IPS-15b (cell line): ENCODE data around the gene PFKFB3.
"Not testable (repeated sequence)": the region's sequence is repeated elsewhere in the genome, so short reads cannot be mapped to it uniquely, and the experiment has no call there.

Experiments used
- H3K27me3 ChIP-seq: one replicate; pipeline ENCODE4 v1.6.1; 2013; ENCODE audit warnings: low read length; ENCODE audit not compliant: control insufficient read depth, insufficient read depth
- H3K36me3 ChIP-seq: one replicate; pipeline ENCODE4 v1.6.1; 2013; ENCODE audit warnings: low read length; ENCODE audit not compliant: control insufficient read depth, insufficient read depth
- H3K4me1 ChIP-seq: one replicate; pipeline ENCODE4 v1.6.1; 2013; ENCODE audit warnings: mild to moderate bottlenecking, low read length; ENCODE audit not compliant: control insufficient read depth, insufficient read depth
- H3K4me3 ChIP-seq: one replicate; pipeline ENCODE4 v1.5.1; 2013; ENCODE audit warnings: low read depth, low read length
- H3K9ac ChIP-seq: one replicate; pipeline ENCODE4 v1.6.1; 2013; ENCODE audit warnings: low read depth, mild to moderate bottlenecking, low read length
- H3K9me3 ChIP-seq: one replicate; pipeline ENCODE4 v1.6.1; 2013; ENCODE audit warnings: mild to moderate bottlenecking, low read length; ENCODE audit not compliant: control insufficient read depth, insufficient read depth

Gene PFKFB3

DNA sequence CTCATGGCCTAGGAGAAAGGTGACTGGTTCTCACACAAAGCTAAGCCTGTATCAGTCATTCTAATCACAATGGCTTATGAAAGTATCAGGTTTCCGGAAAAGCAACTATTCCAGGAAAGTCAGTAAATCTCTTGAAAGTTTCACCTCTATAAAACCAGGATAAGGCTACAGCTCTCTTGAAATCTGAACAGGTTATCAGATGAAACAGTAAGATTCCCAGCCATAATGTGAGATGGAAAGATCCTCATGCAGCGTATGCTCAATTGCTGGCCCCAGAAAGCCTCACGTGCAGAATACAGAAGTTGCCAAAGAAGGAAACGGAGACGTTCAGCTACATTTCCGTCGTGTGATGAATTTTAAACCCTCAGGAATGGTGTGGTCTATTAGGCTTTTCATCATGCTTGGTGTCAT, 90.0 kb downstream of the PFKFB3 start:
- H3K27me3 ChIP-seq: no peaks in the 10 kb centered on the region
- no peaks in the 10 kb centered on the region for H3K36me3 ChIP-seq
- H3K4me3 ChIP-seq: no peak overlapping the region
- H3K9me3 ChIP-seq: no peaks in the 10 kb centered on the region
- no peaks in the 10 kb centered on the region for H3K4me1 ChIP-seq
- H3K9ac ChIP-seq: no peak overlapping the region

DNA sequence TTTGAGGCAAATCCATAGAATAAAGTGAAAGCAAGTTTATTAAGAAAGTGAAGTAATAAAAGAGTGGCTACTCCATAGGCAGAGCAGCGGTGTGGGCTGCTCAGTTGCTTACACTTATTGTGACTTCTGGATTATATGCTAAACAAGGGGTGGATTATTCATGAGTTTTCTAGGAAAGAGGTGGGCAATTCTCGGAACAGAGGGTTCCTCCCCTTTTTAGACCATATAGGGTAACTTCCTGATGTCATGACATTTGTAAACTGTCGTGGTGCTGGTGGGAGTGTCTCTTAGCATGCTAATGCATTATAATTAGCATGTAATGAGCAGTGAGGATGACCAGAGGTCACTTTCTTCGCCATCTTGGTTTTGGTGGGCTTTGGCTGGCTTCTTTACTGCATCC, 93.7 kb downstream of the PFKFB3 start:
- H3K9me3 ChIP-seq, H3K36me3 ChIP-seq, H3K4me3 ChIP-seq, H3K27me3 ChIP-seq, H3K9ac ChIP-seq, H3K4me1 ChIP-seq: not testable (repeated sequence)

DNA sequence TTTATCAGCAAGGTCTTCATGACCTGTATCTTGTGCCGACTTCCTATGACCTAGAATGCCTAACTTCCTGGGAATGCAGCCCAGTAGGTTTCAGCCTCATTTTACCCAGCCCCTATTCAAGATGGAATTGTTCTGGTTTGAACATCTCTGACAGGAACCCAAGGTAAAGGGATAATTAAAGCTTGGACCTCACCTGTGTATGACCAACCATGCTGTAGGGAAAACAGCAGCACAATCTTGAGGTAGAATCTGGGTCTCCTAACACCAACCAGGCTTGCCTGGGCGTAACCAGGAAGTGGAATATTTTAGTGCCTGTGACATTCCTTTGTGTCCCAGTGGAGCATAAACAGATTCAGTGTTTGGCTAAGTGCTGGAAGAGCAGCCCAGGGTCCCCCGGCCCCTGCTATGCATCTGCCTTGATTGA, 94.1 kb downstream of the PFKFB3 start:
- Histone ChIP-seq H3K9ac (no peak overlapping the region), H3K4me1 (no peaks in the 10 kb centered on the region), H3K4me3 (no peak overlapping the region), H3K27me3 (no peaks in the 10 kb centered on the region), H3K36me3 (no peaks in the 10 kb centered on the region), H3K9me3 (no peaks in the 10 kb centered on the region)

DNA sequence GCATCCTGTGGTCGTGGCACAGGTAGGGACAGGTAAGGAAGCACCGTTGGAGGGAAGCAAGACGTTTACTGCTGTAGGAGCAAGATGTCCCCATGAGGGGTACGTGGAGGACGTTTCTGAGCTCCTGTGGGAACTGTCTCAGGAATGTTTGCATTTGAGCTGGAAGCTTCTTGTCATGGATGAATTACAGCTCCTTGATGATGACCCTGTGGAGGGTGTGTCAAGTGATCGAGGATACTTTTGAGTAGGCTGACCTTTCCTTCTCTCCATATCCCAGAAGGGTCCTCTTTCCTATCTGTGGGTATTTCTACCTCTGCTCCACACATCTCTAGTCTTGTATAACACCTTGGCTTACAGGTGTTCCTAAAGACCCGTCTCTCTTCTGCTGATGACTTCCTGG, 94.8 kb downstream of the PFKFB3 start:
- H3K27me3 ChIP-seq: no peaks in the 10 kb centered on the region
- no peaks in the 10 kb centered on the region for H3K9me3 ChIP-seq
- no peak overlapping the region for H3K9ac ChIP-seq
- no peaks in the 10 kb centered on the region for H3K4me1 ChIP-seq
- H3K4me3 ChIP-seq: no peak overlapping the region
- no peaks in the 10 kb centered on the region for H3K36me3 ChIP-seq

DNA sequence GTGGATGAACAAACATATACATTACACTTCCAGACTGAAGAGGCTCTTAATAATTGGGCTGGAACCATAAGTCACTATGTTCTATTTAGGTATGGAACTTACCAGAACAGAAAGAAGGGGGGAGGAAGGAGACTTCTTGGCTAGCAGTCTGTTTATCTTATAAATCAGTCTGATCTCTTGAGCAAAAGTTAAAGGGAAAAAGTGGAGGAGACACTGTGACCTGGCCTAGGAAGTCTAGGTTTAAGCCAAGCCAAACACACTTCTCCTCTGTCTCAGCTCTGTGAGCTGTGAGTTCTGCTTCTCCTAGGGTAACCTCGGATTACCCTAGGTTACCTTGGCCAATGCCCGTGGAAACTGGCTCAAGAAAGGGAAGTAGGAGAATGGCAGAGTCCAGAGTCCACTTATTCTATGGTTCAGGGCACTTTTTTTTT, 95.2 kb downstream of the PFKFB3 start:
- no peaks in the 10 kb centered on the region for H3K9me3 ChIP-seq
- H3K9ac ChIP-seq: no peak overlapping the region
- no peaks in the 10 kb centered on the region for H3K27me3 ChIP-seq
- H3K4me1 ChIP-seq: no peaks in the 10 kb centered on the region
- no peaks in the 10 kb centered on the region for H3K36me3 ChIP-seq
- no peak overlapping the region for H3K4me3 ChIP-seq

DNA sequence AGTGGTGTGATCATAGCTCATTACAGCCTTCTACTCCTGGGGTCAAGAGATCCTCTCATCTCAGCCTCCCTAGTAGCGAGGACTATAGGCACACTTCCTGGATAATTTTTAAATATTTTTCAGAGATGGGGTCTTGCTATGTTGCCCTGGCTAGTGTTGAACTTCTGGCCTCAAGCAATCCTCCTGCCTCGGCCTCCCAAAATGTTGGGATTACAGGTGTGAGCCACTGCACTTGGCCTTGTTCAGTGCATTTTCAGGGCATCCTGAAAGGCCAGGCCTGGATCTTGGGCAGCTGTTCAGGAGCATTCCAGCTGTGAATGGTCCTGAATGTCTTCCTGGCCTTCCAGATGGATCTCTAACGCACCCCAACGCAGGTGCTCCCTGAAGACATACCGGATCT, 95.7 kb downstream of the PFKFB3 start:
- Histone ChIP-seq H3K4me3 (no peak overlapping the region), H3K9ac (no peak overlapping the region), H3K36me3 (no peaks in the 10 kb centered on the region), H3K27me3 (no peaks in the 10 kb centered on the region), H3K9me3 (no peaks in the 10 kb centered on the region), H3K4me1 (no peaks in the 10 kb centered on the region)

DNA sequence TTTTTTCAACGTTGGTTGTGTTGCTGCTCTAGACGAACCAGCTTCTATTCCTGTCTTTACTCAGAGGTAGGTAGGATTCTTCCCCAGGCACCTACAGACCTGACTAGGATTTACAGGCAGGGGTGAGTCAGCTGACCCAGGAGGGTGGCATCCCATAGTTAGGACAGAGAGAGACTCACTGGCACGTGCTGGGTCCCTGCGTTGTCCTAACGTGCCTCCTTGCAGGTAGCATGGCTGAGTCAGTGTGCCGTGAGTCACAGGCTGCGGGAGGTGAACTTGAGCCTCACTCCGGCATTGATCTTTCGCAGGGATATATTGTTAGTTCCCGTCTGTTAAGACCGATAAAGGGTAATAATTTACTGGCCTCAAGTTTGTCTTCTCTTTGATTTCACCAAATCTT, 96.5 kb downstream of the PFKFB3 start:
- Histone ChIP-seq H3K27me3 (no peaks in the 10 kb centered on the region), H3K9me3 (no peaks in the 10 kb centered on the region), H3K4me3 (no peak overlapping the region), H3K36me3 (no peaks in the 10 kb centered on the region), H3K9ac (no peak overlapping the region), H3K4me1 (no peaks in the 10 kb centered on the region)

DNA sequence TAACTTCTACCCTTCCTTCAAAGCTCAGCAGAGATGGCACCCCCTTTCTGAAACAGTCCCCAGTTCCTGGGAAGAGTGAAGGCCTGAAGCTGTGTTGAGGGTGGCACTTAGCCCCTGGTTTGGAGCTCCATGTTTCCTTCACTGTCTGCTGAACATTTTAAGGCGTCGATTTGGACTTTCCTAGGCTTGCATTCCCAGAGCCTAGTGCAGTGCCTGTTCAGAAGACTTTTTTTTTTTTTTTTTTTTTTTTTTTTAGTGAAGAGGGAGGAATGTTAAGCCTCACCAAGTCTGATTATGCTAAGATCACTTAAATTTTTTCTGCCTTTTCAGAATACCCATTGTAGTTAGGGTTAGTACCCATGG, 97.0 kb downstream of the PFKFB3 start:
- Histone ChIP-seq H3K9me3 (no peaks in the 10 kb centered on the region), H3K36me3 (no peaks in the 10 kb centered on the region), H3K4me1 (no peaks in the 10 kb centered on the region), H3K27me3 (no peaks in the 10 kb centered on the region), H3K9ac (no peak overlapping the region), H3K4me3 (no peak overlapping the region)

DNA sequence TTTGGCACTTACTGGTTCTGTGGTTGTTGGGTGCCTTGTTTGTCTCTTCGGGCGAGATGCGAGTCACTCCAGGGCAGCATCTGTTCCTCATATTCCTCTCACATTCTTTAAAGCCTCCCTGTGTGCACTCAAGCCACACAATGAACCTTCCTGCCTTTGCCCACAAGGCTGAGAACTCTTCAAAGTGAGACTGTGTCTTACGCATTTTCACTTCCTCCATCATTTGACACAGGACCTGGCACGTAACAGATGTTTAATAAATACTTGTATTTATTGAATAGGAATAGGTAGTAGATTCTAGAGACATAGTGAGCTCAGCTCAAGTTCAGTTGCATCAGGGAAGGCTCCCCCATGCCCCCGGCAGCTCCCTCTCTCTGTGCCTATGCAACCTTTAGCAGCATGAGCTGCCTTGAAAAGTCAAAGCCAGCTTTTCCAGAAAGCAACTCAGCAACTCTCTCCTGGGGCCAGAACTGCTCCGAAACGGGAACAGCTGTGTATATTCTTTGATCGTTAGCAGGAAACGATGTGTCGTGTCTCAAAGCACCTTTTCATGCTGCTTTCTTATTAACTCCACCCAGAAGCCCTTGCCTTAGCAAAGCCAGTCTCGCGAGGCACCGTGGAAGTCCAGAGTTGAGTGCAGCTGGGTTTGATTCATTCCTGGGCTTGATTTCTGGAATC, 97.5 kb downstream of the PFKFB3 start:
- Histone ChIP-seq H3K4me3 (no peak overlapping the region), H3K4me1 (no peaks in the 10 kb centered on the region), H3K9me3 (no peaks in the 10 kb centered on the region), H3K27me3 (no peaks in the 10 kb centered on the region), H3K36me3 (no peaks in the 10 kb centered on the region), H3K9ac (no peak overlapping the region)

DNA sequence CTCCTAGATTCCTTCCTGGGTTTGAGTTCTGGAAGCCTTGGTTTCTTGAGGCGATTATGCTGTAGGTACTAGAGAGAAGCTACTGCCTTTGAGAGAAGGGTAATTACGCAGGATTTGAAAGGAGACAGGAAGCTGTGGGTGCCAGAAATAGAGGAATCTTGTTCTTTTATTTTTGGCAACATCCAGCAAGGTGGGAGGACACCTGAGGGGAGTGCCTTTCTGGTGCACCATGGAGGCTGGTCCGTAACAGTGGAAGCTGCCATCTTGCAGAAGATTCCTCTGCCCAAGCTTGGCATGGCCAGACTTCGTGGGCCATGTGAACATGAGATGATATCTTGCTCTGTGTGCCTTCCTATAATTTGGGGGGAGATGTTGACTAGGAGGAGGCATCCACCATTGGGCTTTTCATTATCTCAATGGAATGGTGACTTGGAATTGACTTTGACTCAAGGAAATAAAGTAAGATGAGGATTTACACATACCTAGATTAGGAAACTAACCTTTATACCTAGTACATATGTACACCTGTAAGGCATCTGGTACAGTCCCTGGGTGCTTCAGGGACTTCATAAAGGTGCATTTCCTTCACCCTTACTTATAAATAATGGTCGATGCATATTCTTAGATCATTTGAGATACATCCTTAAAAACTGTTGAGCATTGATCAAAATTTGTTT, 98.2 kb downstream of the PFKFB3 start:
- H3K27me3 ChIP-seq: no peaks in the 10 kb centered on the region
- H3K36me3 ChIP-seq: no peaks in the 10 kb centered on the region
- no peaks in the 10 kb centered on the region for H3K9me3 ChIP-seq
- H3K4me3 ChIP-seq: no peak overlapping the region
- no peaks in the 10 kb centered on the region for H3K4me1 ChIP-seq
- H3K9ac ChIP-seq: no peak overlapping the region

DNA sequence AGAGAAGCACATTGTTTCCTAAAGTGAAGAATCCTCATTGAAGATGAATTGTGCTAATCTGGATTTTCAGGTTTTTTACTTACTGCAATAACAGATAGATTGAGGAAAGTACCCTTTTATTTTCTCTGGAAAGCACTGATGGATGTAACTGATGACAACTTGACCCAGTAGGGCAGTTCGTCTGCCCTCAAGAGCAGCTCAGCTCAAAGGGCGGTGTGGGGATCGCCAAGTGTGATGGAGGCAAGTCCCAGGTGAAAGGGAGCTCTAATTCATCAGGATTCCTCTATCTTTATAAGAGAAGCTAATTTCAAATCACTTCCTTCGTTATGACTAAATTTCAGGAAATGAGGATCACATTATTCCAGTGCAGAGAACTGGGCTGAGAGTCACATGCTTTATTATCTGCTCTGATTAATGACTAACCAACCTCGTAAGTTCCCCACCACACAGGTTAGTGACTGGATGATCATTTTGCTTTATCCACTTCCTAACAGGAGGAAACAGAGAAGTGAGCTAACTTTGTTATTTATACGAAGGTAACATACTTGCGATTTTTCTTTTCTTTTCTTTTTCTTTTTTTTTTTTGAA, 98.8 kb downstream of the PFKFB3 start:
- no peaks in the 10 kb centered on the region for H3K36me3 ChIP-seq
- no peaks in the 10 kb centered on the region for H3K27me3 ChIP-seq
- no peak overlapping the region for H3K4me3 ChIP-seq
- H3K9ac ChIP-seq: no peak overlapping the region
- H3K9me3 ChIP-seq: no peaks in the 10 kb centered on the region
- H3K4me1 ChIP-seq: no peaks in the 10 kb centered on the region
